ENCODE results near the gene TFB1M. TPM values are rescaled to one million over a fixed set of nuclear protein-coding genes. Genes with fewer than 3 reads are reported as not detected.

Gene TFB1M
- total RNA-seq, 4 donors from 2014 or later, result 10.1 to 21.9 (median 14.8) TPM

DNA sequence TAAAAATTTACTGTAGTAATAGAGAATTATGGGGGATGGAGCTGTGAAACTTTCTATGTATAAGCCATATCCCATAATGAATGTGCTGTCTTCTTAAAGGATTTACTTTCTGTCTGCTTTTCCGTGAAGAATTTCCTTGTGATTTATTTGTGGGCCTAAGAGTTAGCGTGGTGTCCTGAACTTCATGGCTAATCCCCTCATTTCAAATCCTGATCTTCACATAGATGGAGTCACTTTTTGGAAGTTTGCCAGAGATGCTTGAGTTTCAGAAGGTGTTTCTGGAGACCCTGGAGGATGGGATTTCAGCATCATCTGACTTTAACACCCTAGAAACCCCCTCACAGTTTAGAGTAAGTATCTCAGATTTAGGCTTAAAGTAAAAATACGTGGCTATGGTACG, 69.8 kb downstream of the TFB1M start:
- intact Hi-C loops (cut with DNase I; ENCODE audit: low total_unique reads), result no loop called here
- TF ChIP-seq, protein P1, sequence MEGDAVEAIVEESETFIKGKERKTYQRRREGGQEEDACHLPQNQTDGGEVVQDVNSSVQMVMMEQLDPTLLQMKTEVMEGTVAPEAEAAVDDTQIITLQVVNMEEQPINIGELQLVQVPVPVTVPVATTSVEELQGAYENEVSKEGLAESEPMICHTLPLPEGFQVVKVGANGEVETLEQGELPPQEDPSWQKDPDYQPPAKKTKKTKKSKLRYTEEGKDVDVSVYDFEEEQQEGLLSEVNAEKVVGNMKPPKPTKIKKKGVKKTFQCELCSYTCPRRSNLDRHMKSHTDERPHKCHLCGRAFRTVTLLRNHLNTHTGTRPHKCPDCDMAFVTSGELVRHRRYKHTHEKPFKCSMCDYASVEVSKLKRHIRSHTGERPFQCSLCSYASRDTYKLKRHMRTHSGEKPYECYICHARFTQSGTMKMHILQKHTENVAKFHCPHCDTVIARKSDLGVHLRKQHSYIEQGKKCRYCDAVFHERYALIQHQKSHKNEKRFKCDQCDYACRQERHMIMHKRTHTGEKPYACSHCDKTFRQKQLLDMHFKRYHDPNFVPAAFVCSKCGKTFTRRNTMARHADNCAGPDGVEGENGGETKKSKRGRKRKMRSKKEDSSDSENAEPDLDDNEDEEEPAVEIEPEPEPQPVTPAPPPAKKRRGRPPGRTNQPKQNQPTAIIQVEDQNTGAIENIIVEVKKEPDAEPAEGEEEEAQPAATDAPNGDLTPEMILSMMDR (IDR thresholded peaks at IDR 0.05), result no peak
- no peak for TF ChIP-seq POLR2A (IDR thresholded peaks at IDR 0.05)
- H3K4me3 ChIP-seq (ENCODE audit: low read depth, poor library complexity, severe bottlenecking), result no peak overlapping the region
- DNase-seq (ENCODE audit: low spot score in 2 of 2), result no peak
- WGBS, 2 donors, result 88 to 89% methylated on average over 4 of the region's 4 CpGs

- WGBS, 2 donors, result 86 to 92% methylated on average over 8 of the region's 8 CpGs
- no peak for DNase-seq (ENCODE audit: low spot score in 2 of 2)
- no peak for TF ChIP-seq POLR2A (IDR thresholded peaks at IDR 0.05)
- TF ChIP-seq, protein P1 (IDR thresholded peaks at IDR 0.05), result no peak
- H3K4me3 ChIP-seq (ENCODE audit: low read depth, poor library complexity, severe bottlenecking), result no peak overlapping the region
- intact Hi-C loops (cut with DNase I; ENCODE audit: low total_unique reads), result no loop called here
Measured at GRCh38 chr6:155241966-155242365, 72.3 kb downstream of the TFB1M start.

GRCh38 chr6:155240905-155241600, 73.2 kb downstream of the TFB1M start:
- H3K4me3 ChIP-seq (ENCODE audit: low read depth, poor library complexity, severe bottlenecking), result no peak overlapping the region
- WGBS, 2 donors, result 95% methylated on average over 19 of the region's 19 CpGs
- TF ChIP-seq, protein P1 (IDR thresholded peaks at IDR 0.05), result no peak
- TF ChIP-seq POLR2A (IDR thresholded peaks at IDR 0.05), result no peak
- no peak for DNase-seq (ENCODE audit: low spot score in 2 of 2)
- intact Hi-C loops (cut with DNase I; ENCODE audit: low total_unique reads), result no loop called here

DNA sequence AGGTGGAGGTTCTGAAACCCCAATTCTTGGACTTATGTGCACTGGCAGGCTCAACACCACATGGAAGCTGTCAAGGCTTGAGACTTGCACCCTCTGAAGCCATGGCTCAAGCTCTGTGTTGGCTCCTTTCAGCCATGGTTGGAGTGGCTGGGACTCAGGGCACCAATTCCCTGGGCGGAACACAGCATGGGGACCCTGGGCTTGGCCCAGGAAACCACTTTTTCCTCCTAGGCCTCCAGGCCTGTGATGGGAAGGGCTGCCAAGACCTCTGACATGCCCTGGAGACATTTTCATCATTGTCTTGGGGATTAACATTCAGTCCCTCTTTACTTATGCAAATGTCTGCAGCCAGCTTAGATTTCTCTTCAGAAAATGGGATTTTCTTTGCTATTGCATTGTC, 76.7 kb downstream of the TFB1M start:
- WGBS, 2 donors, result 94 to 100% methylated on average over 1 of the region's 1 CpG
- intact Hi-C loops (cut with DNase I; ENCODE audit: low total_unique reads), result loop anchor here (10.0 kb wide), 1 partner anchor 313 kb away; no protein-coding TSS in a partner anchor
- no peak for TF ChIP-seq POLR2A (IDR thresholded peaks at IDR 0.05)
- TF ChIP-seq, protein P1 (IDR thresholded peaks at IDR 0.05), result no peak
- no peak overlapping the region for H3K4me3 ChIP-seq (ENCODE audit: low read depth, poor library complexity, severe bottlenecking)
- DNase-seq (ENCODE audit: low spot score in 2 of 2), result no peak

- intact Hi-C loops (cut with DNase I; ENCODE audit: low total_unique reads), result loop anchor here (10.0 kb wide), 1 partner anchor 310 kb away; no protein-coding TSS in a partner anchor
- 64 to 73% methylated on average over 5 of the region's 5 CpGs for WGBS, 2 donors
- no peak overlapping the region for H3K4me3 ChIP-seq (ENCODE audit: low read depth, poor library complexity, severe bottlenecking)
- TF ChIP-seq, protein P1 (IDR thresholded peaks at IDR 0.05), result no peak
- no peak for TF ChIP-seq POLR2A (IDR thresholded peaks at IDR 0.05)
- DNase-seq (ENCODE audit: low spot score in 2 of 2), result peak in 1 of 2 donors; percentile 23
Measured at GRCh38 chr6:155235087-155235486, 79.2 kb downstream of the TFB1M start.
